Loucy (cell line): ENCODE results near the gene OR52R1.

Experiments used
- CTCF ChIP-seq: fragments of 200-600 bp; sonication (generic); conservative IDR thresholded peaks from 2 replicates; pipeline ENCODE4 v1.5.1; 2014; ENCODE audit warnings: mild to moderate bottlenecking, antibody characterized with exemption, low read length
- EZH2phosphoT487 ChIP-seq: fragments of 200-600 bp; IDR thresholded peaks from 2 replicates; pipeline ENCODE4 v1.6.1; 2018; ENCODE audit warnings: antibody characterized with exemption, mild to moderate bottlenecking, moderate library complexity, borderline replicate concordance

- no peak for TF ChIP-seq CTCF
- no peak for TF ChIP-seq EZH2phosphoT487
Measured at GRCh38 chr11:4798427-4799183, 5.6 kb downstream of the OR52R1 start.
